ENCODE measurements around the gene MYO7B. TPM values are rescaled to one million over a fixed set of nuclear protein-coding genes. Genes with fewer than 3 reads are reported as not detected.

Gene MYO7B
- total and polyA plus RNA-seq, 4 donors, result 1.8 to 20.0 (median 7.4) TPM

DNA sequence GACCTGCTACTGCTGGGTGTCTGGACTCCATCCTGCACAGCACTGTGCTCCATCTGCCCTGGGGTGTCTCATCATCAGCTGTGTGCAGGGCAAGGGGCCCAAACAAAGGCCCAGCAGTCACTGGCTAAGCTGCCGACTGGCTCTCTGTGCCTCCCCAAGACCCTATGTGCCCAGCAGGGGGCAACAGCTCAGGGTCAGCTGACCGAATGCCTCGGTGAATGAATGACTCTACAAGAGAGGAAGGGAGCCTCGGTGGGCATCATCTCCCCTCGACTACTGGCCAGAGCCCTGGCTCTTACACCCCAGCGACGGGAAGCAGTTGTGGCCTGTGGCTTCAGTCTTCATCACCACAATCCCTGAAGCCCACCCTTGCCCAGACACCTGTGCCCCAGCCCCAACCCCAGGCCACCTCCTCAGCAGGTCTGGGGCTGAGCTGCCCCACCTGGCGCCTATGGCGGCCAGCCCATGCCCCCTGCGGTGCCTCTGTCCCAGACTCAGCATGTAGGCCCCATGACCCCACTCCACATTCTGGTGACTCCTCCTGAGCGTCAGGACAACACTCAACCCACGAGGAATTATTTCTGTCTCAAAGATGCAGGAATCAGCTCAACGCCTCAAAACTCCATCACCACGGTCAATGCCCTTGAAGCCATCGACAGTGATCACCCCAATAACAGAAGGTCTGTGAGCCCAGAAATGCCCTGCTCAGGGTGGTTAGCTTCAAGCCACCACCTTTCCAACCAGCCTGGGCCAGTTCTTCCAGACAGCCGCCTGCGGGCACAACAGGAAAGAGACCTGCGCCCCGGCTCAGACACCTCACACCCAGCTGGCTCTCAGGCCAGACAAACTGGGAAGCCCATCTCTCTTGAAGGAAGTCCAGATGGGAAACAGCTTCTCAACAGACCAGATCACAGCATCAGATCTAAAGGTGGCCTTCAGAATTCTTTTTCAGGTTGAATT is 108.9 kb downstream of the MYO7B start:
- no peaks in the 10 kb centered on the region for H3K27me3 ChIP-seq (ENCODE audit: control insufficient read depth, insufficient read depth, low read length)
- H3K4me1 ChIP-seq (ENCODE audit: control insufficient read depth, insufficient read depth, low read length), result peaks cover 92% of the 10 kb centered on the region
- H3K4me3 ChIP-seq (ENCODE audit: low read depth, low read length), result no peak overlapping the region
- DNase-seq (ENCODE audit: low read depth in 4 of 6, low spot score in 6 of 6), result no peak
- peaks cover 17% of the 10 kb centered on the region for H3K36me3 ChIP-seq (ENCODE audit: control insufficient read depth, insufficient read depth, low read length)
- 82% methylated on average over 19 of the region's 19 CpGs for WGBS (ENCODE audit: insufficient coverage)
- H3K27ac ChIP-seq (ENCODE audit: low read depth, low read length), result peak overlapping the region; percentile 65
- H3K9me3 ChIP-seq (ENCODE audit: control insufficient read depth, insufficient read depth, low read length), result no peaks in the 10 kb centered on the region

- Histone ChIP-seq H3K27me3 (ENCODE audit: control insufficient read depth, insufficient read depth, low read length) (no peaks in the 10 kb centered on the region), H3K36me3 (ENCODE audit: control insufficient read depth, insufficient read depth, low read length) (peaks cover 22% of the 10 kb centered on the region), H3K4me1 (ENCODE audit: control insufficient read depth, insufficient read depth, low read length) (peaks cover 92% of the 10 kb centered on the region), H3K4me3 (ENCODE audit: low read depth, low read length) (no peak overlapping the region), H3K27ac (ENCODE audit: low read depth, low read length) (peak overlapping the region; percentile 65), H3K9me3 (ENCODE audit: control insufficient read depth, insufficient read depth, low read length) (no peaks in the 10 kb centered on the region)
- WGBS (ENCODE audit: insufficient coverage), result no CpG with 5 or more reads among the region's 1 CpG
- DNase-seq (ENCODE audit: low read depth in 4 of 6, low spot score in 6 of 6), result no peak
Measured at GRCh38 chr2:127645026-127645394, 109.5 kb downstream of the MYO7B start.

- Histone ChIP-seq H3K27ac (ENCODE audit: low read depth, low read length) (peak within 1 kb of the TSS; percentile 87), H3K4me1 (ENCODE audit: control insufficient read depth, insufficient read depth, low read length) (peaks cover 92% of the 10 kb centered on the region), H3K36me3 (ENCODE audit: control insufficient read depth, insufficient read depth, low read length) (peaks cover 25% of the 10 kb centered on the region), H3K4me3 (ENCODE audit: low read depth, low read length) (peak within 1 kb of the TSS; percentile 57), H3K27me3 (ENCODE audit: control insufficient read depth, insufficient read depth, low read length) (no peaks in the 10 kb centered on the region), H3K9me3 (ENCODE audit: control insufficient read depth, insufficient read depth, low read length) (no peaks in the 10 kb centered on the region)
- 19% methylated on average over 34 of the region's 37 CpGs for WGBS (ENCODE audit: insufficient coverage)
- peak in 4 of 6 donors; percentile 44 to 85 (median 71) for DNase-seq (ENCODE audit: low read depth in 4 of 6, low spot score in 6 of 6)
Measured at GRCh38 chr2:127645395-127646291, 110.2 kb downstream of the MYO7B start, which contains the start of gene GPR17. GPR17 (plus strand) TSS chr2:127646153; CDS start chr2:127650736, 4,583 bp downstream.

DNA sequence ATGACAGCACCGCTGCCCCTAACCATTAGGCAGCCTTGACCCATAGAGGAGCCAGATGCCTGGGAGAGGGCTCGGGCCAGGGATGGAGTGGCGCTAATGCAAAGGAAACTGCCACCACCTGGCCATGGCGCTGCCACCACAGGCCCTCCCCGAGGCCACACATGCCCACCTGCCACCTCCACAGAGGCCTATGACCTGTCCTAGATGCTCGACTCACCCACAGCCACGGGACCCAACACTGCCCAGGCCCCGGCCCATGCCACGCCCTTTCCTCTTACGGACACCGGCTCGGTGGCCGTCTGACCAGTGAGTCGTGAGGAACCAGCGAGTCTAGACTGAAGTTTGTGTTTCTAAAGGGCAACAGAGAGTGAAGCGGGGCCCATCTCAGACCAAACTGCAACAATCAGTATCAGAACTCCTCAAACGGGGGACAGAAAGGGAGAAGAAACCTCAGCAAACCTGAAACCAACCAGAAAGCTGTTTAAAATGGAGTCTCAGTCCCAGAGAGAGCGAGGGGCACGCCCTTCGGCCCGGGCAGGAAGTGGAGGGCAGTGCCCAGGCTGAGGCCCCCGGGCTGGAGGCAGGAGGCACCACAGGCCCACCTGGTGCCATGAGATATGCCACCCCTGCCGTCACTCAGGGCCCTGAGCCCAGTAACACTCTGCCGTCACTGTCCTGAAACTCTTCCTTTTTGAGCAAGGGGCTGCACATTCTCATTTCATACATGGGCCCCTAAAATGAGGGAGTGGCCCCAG is 111.2 kb downstream of the MYO7B start:
- 74% methylated on average over 17 of the region's 24 CpGs for WGBS (ENCODE audit: insufficient coverage)
- Histone ChIP-seq H3K4me3 (ENCODE audit: low read depth, low read length) (peak overlapping the region; percentile 57), H3K9me3 (ENCODE audit: control insufficient read depth, insufficient read depth, low read length) (no peaks in the 10 kb centered on the region), H3K27me3 (ENCODE audit: control insufficient read depth, insufficient read depth, low read length) (no peaks in the 10 kb centered on the region), H3K4me1 (ENCODE audit: control insufficient read depth, insufficient read depth, low read length) (peaks cover 92% of the 10 kb centered on the region), H3K27ac (ENCODE audit: low read depth, low read length) (peak overlapping the region; percentile 87), H3K36me3 (ENCODE audit: control insufficient read depth, insufficient read depth, low read length) (peaks cover 35% of the 10 kb centered on the region)
- DNase-seq (ENCODE audit: low read depth in 4 of 6, low spot score in 6 of 6), result no peak

GRCh38 chr2:127647242-127648190 is 112.0 kb downstream of the MYO7B start:
- 67% methylated on average over 16 of the region's 16 CpGs for WGBS (ENCODE audit: insufficient coverage)
- Histone ChIP-seq H3K4me1 (ENCODE audit: control insufficient read depth, insufficient read depth, low read length) (peaks cover 93% of the 10 kb centered on the region), H3K27me3 (ENCODE audit: control insufficient read depth, insufficient read depth, low read length) (no peaks in the 10 kb centered on the region), H3K4me3 (ENCODE audit: low read depth, low read length) (peak overlapping the region; percentile 57), H3K9me3 (ENCODE audit: control insufficient read depth, insufficient read depth, low read length) (no peaks in the 10 kb centered on the region), H3K36me3 (ENCODE audit: control insufficient read depth, insufficient read depth, low read length) (peaks cover 37% of the 10 kb centered on the region), H3K27ac (ENCODE audit: low read depth, low read length) (peak overlapping the region; percentile 87)
- no peak for DNase-seq (ENCODE audit: low read depth in 4 of 6, low spot score in 6 of 6)

GRCh38 chr2:127648321-127648720 is 112.8 kb downstream of the MYO7B start:
- Histone ChIP-seq H3K27me3 (ENCODE audit: control insufficient read depth, insufficient read depth, low read length) (no peaks in the 10 kb centered on the region), H3K9me3 (ENCODE audit: control insufficient read depth, insufficient read depth, low read length) (no peaks in the 10 kb centered on the region), H3K4me1 (ENCODE audit: control insufficient read depth, insufficient read depth, low read length) (peaks cover 93% of the 10 kb centered on the region), H3K4me3 (ENCODE audit: low read depth, low read length) (peak overlapping the region; percentile 57), H3K27ac (ENCODE audit: low read depth, low read length) (peak overlapping the region; percentile 33), H3K36me3 (ENCODE audit: control insufficient read depth, insufficient read depth, low read length) (peaks cover 43% of the 10 kb centered on the region)
- 74% methylated on average over 5 of the region's 6 CpGs for WGBS (ENCODE audit: insufficient coverage)
- DNase-seq (ENCODE audit: low read depth in 4 of 6, low spot score in 6 of 6), result no peak

- H3K4me3 ChIP-seq (ENCODE audit: low read depth, low read length), result peak overlapping the region; percentile 33
- peaks cover 93% of the 10 kb centered on the region for H3K4me1 ChIP-seq (ENCODE audit: control insufficient read depth, insufficient read depth, low read length)
Measured at GRCh38 chr2:127649100-127649611, 113.7 kb downstream of the MYO7B start.

GRCh38 chr2:127649684-127650040 is 114.2 kb downstream of the MYO7B start:
- peak overlapping the region; percentile 33 for H3K4me3 ChIP-seq (ENCODE audit: low read depth, low read length)
- no peaks in the 10 kb centered on the region for H3K27me3 ChIP-seq (ENCODE audit: control insufficient read depth, insufficient read depth, low read length)
- WGBS (ENCODE audit: insufficient coverage), result 20% methylated on average over 6 of the region's 7 CpGs
- peaks cover 93% of the 10 kb centered on the region for H3K4me1 ChIP-seq (ENCODE audit: control insufficient read depth, insufficient read depth, low read length)
- peak in 2 of 6 donors; percentile 78 to 86 for DNase-seq (ENCODE audit: low read depth in 4 of 6, low spot score in 6 of 6)
- peak overlapping the region; percentile 88 for H3K27ac ChIP-seq (ENCODE audit: low read depth, low read length)
- peaks cover 56% of the 10 kb centered on the region for H3K36me3 ChIP-seq (ENCODE audit: control insufficient read depth, insufficient read depth, low read length)
- H3K9me3 ChIP-seq (ENCODE audit: control insufficient read depth, insufficient read depth, low read length), result no peaks in the 10 kb centered on the region

More at GRCh38 chr2:127649100-127649611, 113.7 kb downstream of the MYO7B start:
- Histone ChIP-seq H3K27me3 (ENCODE audit: control insufficient read depth, insufficient read depth, low read length) (no peaks in the 10 kb centered on the region), H3K27ac (ENCODE audit: low read depth, low read length) (peak overlapping the region; percentile 88), H3K36me3 (ENCODE audit: control insufficient read depth, insufficient read depth, low read length) (peaks cover 51% of the 10 kb centered on the region), H3K9me3 (ENCODE audit: control insufficient read depth, insufficient read depth, low read length) (no peaks in the 10 kb centered on the region)
- peak in 2 of 6 donors; percentile 76 to 78 for DNase-seq (ENCODE audit: low read depth in 4 of 6, low spot score in 6 of 6)
- 65% methylated on average over 7 of the region's 12 CpGs for WGBS (ENCODE audit: insufficient coverage)
